Panc1 (cell line): Measurements from ENCODE around the gene PABPN1L.
"Not testable (repeated sequence)": the region's sequence is repeated elsewhere in the genome, so short reads cannot be mapped to it uniquely, and the experiment has no call there.

Source experiments
- POLR2AphosphoS5 ChIP-seq: IDR thresholded peaks from 2 replicates; pipeline ENCODE4 v1.6.1; 2012; ENCODE audit warnings: mild to moderate bottlenecking, low read depth, low read length, moderate library complexity
- TF ChIP-seq, protein P1 (sequence below): fragments of 450-650 bp; IDR thresholded peaks from 2 replicates; pipeline ENCODE4 v1.5.1; 2017; ENCODE audit warnings: mild to moderate bottlenecking
- TF ChIP-seq, protein P2 (sequence below), 2 experiments: IDR thresholded peaks; 2 replicates each; pipeline ENCODE4 v1.6.1; 2011 to 2012; ENCODE audit warnings: low read depth in 2 of 2, control low read depth in 1 of 2, low read length in 1 of 2, mild to moderate bottlenecking in 1 of 2, moderate library complexity in 1 of 2; ENCODE audit not compliant: insufficient read depth in 1 of 2

GRCh38 chr16:88889702-88890352 lies 23.4 kb upstream of the PABPN1L start:
- not testable (repeated sequence) for TF ChIP-seq POLR2AphosphoS5
- TF ChIP-seq, protein P1, sequence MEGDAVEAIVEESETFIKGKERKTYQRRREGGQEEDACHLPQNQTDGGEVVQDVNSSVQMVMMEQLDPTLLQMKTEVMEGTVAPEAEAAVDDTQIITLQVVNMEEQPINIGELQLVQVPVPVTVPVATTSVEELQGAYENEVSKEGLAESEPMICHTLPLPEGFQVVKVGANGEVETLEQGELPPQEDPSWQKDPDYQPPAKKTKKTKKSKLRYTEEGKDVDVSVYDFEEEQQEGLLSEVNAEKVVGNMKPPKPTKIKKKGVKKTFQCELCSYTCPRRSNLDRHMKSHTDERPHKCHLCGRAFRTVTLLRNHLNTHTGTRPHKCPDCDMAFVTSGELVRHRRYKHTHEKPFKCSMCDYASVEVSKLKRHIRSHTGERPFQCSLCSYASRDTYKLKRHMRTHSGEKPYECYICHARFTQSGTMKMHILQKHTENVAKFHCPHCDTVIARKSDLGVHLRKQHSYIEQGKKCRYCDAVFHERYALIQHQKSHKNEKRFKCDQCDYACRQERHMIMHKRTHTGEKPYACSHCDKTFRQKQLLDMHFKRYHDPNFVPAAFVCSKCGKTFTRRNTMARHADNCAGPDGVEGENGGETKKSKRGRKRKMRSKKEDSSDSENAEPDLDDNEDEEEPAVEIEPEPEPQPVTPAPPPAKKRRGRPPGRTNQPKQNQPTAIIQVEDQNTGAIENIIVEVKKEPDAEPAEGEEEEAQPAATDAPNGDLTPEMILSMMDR, result not testable (repeated sequence)
- TF ChIP-seq, protein P2, sequence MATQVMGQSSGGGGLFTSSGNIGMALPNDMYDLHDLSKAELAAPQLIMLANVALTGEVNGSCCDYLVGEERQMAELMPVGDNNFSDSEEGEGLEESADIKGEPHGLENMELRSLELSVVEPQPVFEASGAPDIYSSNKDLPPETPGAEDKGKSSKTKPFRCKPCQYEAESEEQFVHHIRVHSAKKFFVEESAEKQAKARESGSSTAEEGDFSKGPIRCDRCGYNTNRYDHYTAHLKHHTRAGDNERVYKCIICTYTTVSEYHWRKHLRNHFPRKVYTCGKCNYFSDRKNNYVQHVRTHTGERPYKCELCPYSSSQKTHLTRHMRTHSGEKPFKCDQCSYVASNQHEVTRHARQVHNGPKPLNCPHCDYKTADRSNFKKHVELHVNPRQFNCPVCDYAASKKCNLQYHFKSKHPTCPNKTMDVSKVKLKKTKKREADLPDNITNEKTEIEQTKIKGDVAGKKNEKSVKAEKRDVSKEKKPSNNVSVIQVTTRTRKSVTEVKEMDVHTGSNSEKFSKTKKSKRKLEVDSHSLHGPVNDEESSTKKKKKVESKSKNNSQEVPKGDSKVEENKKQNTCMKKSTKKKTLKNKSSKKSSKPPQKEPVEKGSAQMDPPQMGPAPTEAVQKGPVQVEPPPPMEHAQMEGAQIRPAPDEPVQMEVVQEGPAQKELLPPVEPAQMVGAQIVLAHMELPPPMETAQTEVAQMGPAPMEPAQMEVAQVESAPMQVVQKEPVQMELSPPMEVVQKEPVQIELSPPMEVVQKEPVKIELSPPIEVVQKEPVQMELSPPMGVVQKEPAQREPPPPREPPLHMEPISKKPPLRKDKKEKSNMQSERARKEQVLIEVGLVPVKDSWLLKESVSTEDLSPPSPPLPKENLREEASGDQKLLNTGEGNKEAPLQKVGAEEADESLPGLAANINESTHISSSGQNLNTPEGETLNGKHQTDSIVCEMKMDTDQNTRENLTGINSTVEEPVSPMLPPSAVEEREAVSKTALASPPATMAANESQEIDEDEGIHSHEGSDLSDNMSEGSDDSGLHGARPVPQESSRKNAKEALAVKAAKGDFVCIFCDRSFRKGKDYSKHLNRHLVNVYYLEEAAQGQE (IDR thresholded peaks at IDR 0.05; ENCODE audit: insufficient read depth in 1 of 2, low read depth in 2 of 2, low read length in 1 of 2), result not testable (repeated sequence)
